Stimulated activated CD4-positive, alpha-beta T cell treated with anti-CD3 and anti-CD28 coated beads, Interleukin-12 subunit alpha, Interleukin-12 subunit beta, amount 100 ng/mL, for 4 hours (primary cell): Measurements from ENCODE around the gene VSIG2.

ENCODE experiments used
- DNase-seq: peaks from one replicate; pipeline ENCODE4 v3.0.0-alpha.2; 2020

Gene VSIG2

GRCh38 chr11:124762624-124763155 lies 10.6 kb upstream of the VSIG2 start:
- DNase-seq = no peak

GRCh38 chr11:124762105-124762623 lies 10.1 kb upstream of the VSIG2 start, which contains the start of gene ESAM:
ESAM (minus strand) TSS chr11:124762290; CDS start chr11:124762154, 136 bp downstream.
- peak; percentile 67 for DNase-seq

- DNase-seq = no peak
Observed at GRCh38 chr11:124761301-124762104, 9.4 kb upstream of the VSIG2 start.

- no peak for DNase-seq
Observed at GRCh38 chr11:124760806-124761205, 8.8 kb upstream of the VSIG2 start.

GRCh38 chr11:124760205-124760652 lies 8.2 kb upstream of the VSIG2 start:
- no peak for DNase-seq

- no peak for DNase-seq
Observed at GRCh38 chr11:124759266-124760204, 7.5 kb upstream of the VSIG2 start.

- peak; percentile 58 for DNase-seq
Observed at GRCh38 chr11:124758355-124759265, 6.6 kb upstream of the VSIG2 start.

GRCh38 chr11:124757320-124757719 lies 5.3 kb upstream of the VSIG2 start:
- no peak for DNase-seq

- DNase-seq = no peak
Observed at GRCh38 chr11:124756753-124757227, 4.7 kb upstream of the VSIG2 start.

GRCh38 chr11:124756033-124756752 lies 4.1 kb upstream of the VSIG2 start:
- DNase-seq = no peak

GRCh38 chr11:124754710-124755109 lies 2.7 kb upstream of the VSIG2 start:
- DNase-seq = no peak

GRCh38 chr11:124754309-124754708 lies 2.3 kb upstream of the VSIG2 start:
- DNase-seq = no peak

- no peak for DNase-seq
Observed at GRCh38 chr11:124753624-124754023, 1.6 kb upstream of the VSIG2 start.

- DNase-seq = no peak
Observed at GRCh38 chr11:124753205-124753604, 1.1 kb upstream of the VSIG2 start.

GRCh38 chr11:124752471-124753102 lies 532 bp upstream of the VSIG2 start:
- no peak for DNase-seq

GRCh38 chr11:124751391-124751740 lies 689 bp downstream of the VSIG2 start:
- DNase-seq = no peak

- no peak for DNase-seq
Observed at GRCh38 chr11:124749912-124750311, 2.1 kb downstream of the VSIG2 start.

- DNase-seq = no peak
Observed at GRCh38 chr11:124748481-124749343, 3.3 kb downstream of the VSIG2 start.

GRCh38 chr11:124748100-124748418 lies 4.0 kb downstream of the VSIG2 start:
- DNase-seq = no peak
